Heart right ventricle (tissue), 16 donors: ENCODE results near the gene DCLK1. TPM values are rescaled to one million over a fixed set of nuclear protein-coding genes. Genes with fewer than 3 reads are reported as not detected.
A peak's percentile ranks its signal among the peaks of the same experiment; 100 is the strongest.

Experiments
- ATAC-seq, 8 donors: fragments of 200-7000 bp; cut with Tn5 transposase; one replicate each; pipeline ENCODE4 v1.9.1; 2020; ENCODE audit warnings: mild to moderate bottlenecking in 8 of 8, moderate library complexity in 8 of 8, moderate number of reproducible peaks in 1 of 8
- DNase-seq, 2 donors: peaks; one replicate each; pipeline ENCODE4 v3.0.0-alpha.2; 2020
- H3K27ac ChIP-seq, 10 donors: fragments of 200-600 bp; sonication (generic) in 2 of 10; one replicate each; pipeline versions ENCODE4 v1.5.0 to v1.8.0; 2020 to 2022; ENCODE audit warnings: mild to moderate bottlenecking in 3 of 10
- H3K27me3 ChIP-seq, 7 donors: fragments of 200-600 bp; one replicate each; pipeline ENCODE4 v1.8.0; 2021 to 2022; ENCODE audit warnings: mild to moderate bottlenecking in 2 of 7
- H3K36me3 ChIP-seq, 9 donors: fragments of 200-600 bp; sonication (generic) in 1 of 9; one replicate each; pipeline versions ENCODE4 v1.5.0 to v1.8.0; 2020 to 2022; ENCODE audit warnings: mild to moderate bottlenecking in 2 of 9
- H3K4me1 ChIP-seq, 9 donors: fragments of 200-600 bp; sonication (generic) in 1 of 9; one replicate each; pipeline versions ENCODE4 v1.5.0 to v1.8.0; 2020 to 2022; ENCODE audit warnings: mild to moderate bottlenecking in 4 of 9
- H3K4me3 ChIP-seq, 10 donors: fragments of 200-600 bp; sonication (generic) in 2 of 10; one replicate each; pipeline versions ENCODE4 v1.5.0 to v1.8.0; 2020 to 2022; ENCODE audit warnings: mild to moderate bottlenecking in 7 of 10, moderate library complexity in 2 of 10
- H3K9me3 ChIP-seq, 11 donors: fragments of 200-600 bp in 10 of 11; sonication (generic) in 2 of 11; one replicate each; pipeline versions ENCODE4 v1.5.0 to v1.8.0; 2013 to 2022; ENCODE audit warnings: mild to moderate bottlenecking in 2 of 11, control low read depth in 1 of 11, moderate library complexity in 1 of 11
- CTCF ChIP-seq, 9 donors: fragments of 200-600 bp; sonication (generic) in 2 of 9; IDR thresholded peaks; one replicate each; pipeline versions ENCODE4 v1.5.0 to v1.8.0; 2021 to 2022; ENCODE audit warnings: antibody characterized with exemption in 9 of 9, mild to moderate bottlenecking in 5 of 9, moderate library complexity in 1 of 9
- WGBS, 2 donors: extraction: QIAGEN DNeasy Blood & Tissue Kit; methylation state at CpG; one replicate each; pipeline ENCODE4 v1.1.7; 2013; ENCODE audit warnings: inconsistent platforms in 1 of 2; 5-methylcytosine and 5-hydroxymethylcytosine counted together
- intact Hi-C, 10 donors: fragments of 100-400 bp; cut with DNase I; formaldehyde crosslinking; loops; one replicate each; pipeline versions ENCODE4 v1.11.1 to v1.14.2; 2022
- polyA plus RNA-seq, 2 donors: library from polyadenylated mRNA; stranded (reverse); fragments of 200-250 nt; gene quantifications; one replicate each; pipeline ENCODE4 v1.2.3, GENCODE V29; 2013
- total RNA-seq, 10 donors: library from RNA; stranded (reverse); fragmentation: NEBNext Ultra II Directional in 3 of 10; extraction: Animal tissue kit (Norgen Biotek cat#: 25700) in 3 of 10; gene quantifications; one replicate each; pipeline versions ENCODE4 v1.2.1 to v1.2.4, GENCODE V29; 2021 to 2023
- donor health status: Arrhythmogenic right ventricular cardiomyopathy.
- donor health status: ischemic (EF 13 %, LVEDD 7.1; RV severe dilation, severe dysfunction).
- donor health status: healthy with polysubstance abuse.
- donor health status: DM: no; HTN: yes; CAD: no.
- donor health status: DM: no; HTN: no; CAD: no.
- donor health status: ischemic (EF 25% LVEDD 6.9; RV normal size, moderate dysfunction).
- donor health status: ischemic (EF 25% LVEDD 5.7; RV mildly dilated, moderate dysfunction).
- donor health status: healthy.
- donor health status: DM: yes; HTN: yes; CAD: no.
- donor health status: Ischemic cardiomyopathy.
- donor health status: ischemic (EF 35%, LVEDD 5.7; RV mildly dilated, moderate dysfunction).
- donor health status: nonischemic (EF 11% LVEDD 7.7; RV severe dilation, severe dysfunction).
- donor health status: DM: yes; HTN: yes; CAD: no.
- donor health status: PGD.
- donor health status: ischemic (EF 29% LVEDD 5.4; RV normal size, mild dysfunction).
- donor health status: nonischemic (EF 23%, LVEDD 6.1; RV moderate dilation, normal function).

Gene DCLK1
- total and polyA plus RNA-seq, 12 donors: 3.4 to 16.9 (median 9.1) TPM

GRCh38 chr13:36026531-36026930 lies 104.7 kb downstream of the DCLK1 start:
- whole genome bisulfite sequencing, 2 donors: 47 to 49% methylated on average over 2 of the region's 2 CpGs
- TF ChIP-seq CTCF (IDR thresholded peaks at IDR 0.05): no peak
- intact Hi-C loops: loop anchor here in 1 of 10 donors (5.0 kb wide), 1 partner anchor 144 kb away; no protein-coding TSS in a partner anchor
- Histone ChIP-seq H3K27me3 (no peaks in the 10 kb centered on the region), H3K9me3 (peaks cover 0 to 16% (median 0%) of the 10 kb centered on the region in 11 donors), H3K36me3 (no peaks in the 10 kb centered on the region), H3K4me1 (peaks cover 0 to 14% (median 6%) of the 10 kb centered on the region in 9 donors), H3K27ac (no peak overlapping the region), H3K4me3 (no peak overlapping the region)
- DNase-seq (no peak), ATAC-seq (peak in 1 of 8 donors; percentile 34)

- Histone ChIP-seq H3K27ac (no peak overlapping the region), H3K4me3 (no peak overlapping the region), H3K36me3 (peaks cover 0 to under 1% (median 0%) of the 10 kb centered on the region in 9 donors), H3K27me3 (no peaks in the 10 kb centered on the region), H3K9me3 (peaks cover 0 to 7% (median 0%) of the 10 kb centered on the region in 11 donors), H3K4me1 (peaks cover 0 to 4% (median 0%) of the 10 kb centered on the region in 9 donors)
- intact Hi-C loops: no loop called here
- TF ChIP-seq CTCF (IDR thresholded peaks at IDR 0.05): no peak
- 72 to 84% methylated on average over 3 of the region's 3 CpGs for WGBS, 2 donors
- DNase-seq (no peak), ATAC-seq (no peak)
Measured at GRCh38 chr13:36014763-36015162, 116.4 kb downstream of the DCLK1 start.

GRCh38 chr13:36006894-36007675 lies 124.1 kb downstream of the DCLK1 start:
- TF ChIP-seq CTCF (IDR thresholded peaks at IDR 0.05): no peak
- peaks cover 0 to 6% (median 0%) of the 10 kb centered on the region in 11 donors for H3K9me3 ChIP-seq

GRCh38 chr13:36006347-36006746 lies 124.8 kb downstream of the DCLK1 start:
- no peak for ATAC-seq
- Histone ChIP-seq H3K36me3 (no peaks in the 10 kb centered on the region), H3K27me3 (no peaks in the 10 kb centered on the region), H3K27ac (no peak overlapping the region), H3K9me3 (peaks cover 0 to 6% (median 0%) of the 10 kb centered on the region in 11 donors), H3K4me3 (no peak overlapping the region), H3K4me1 (no peaks in the 10 kb centered on the region)
- DNase-seq: no peak
- intact Hi-C loops: no loop called here
- no peak for TF ChIP-seq CTCF (IDR thresholded peaks at IDR 0.05)
- WGBS, 2 donors: 75% methylated on average over 4 of the region's 4 CpGs

More at GRCh38 chr13:36006894-36007675, 124.1 kb downstream of the DCLK1 start:
- Histone ChIP-seq H3K4me3 (no peak overlapping the region), H3K36me3 (no peaks in the 10 kb centered on the region), H3K27ac (no peak overlapping the region), H3K27me3 (no peaks in the 10 kb centered on the region), H3K4me1 (no peaks in the 10 kb centered on the region)
- WGBS, 2 donors: 67 to 69% methylated on average over 5 of the region's 5 CpGs
- no peak for DNase-seq
- ATAC-seq: no peak
- intact Hi-C loops: no loop called here
